B cell (primary cell): Measurements from ENCODE around the gene FGFR2. TPM values are rescaled to one million over a fixed set of nuclear protein-coding genes. Genes with fewer than 3 reads are reported as not detected.

ENCODE experiments used
- ATAC-seq: fragments of 200-7000 bp; cut with Tn5 transposase; one replicate; pipeline ENCODE4 v1.10.0; 2021; ENCODE audit warnings: low read depth, mild to moderate bottlenecking, moderate number of reproducible peaks, moderate library complexity
- CTCF ChIA-PET: fragments of 350-600 bp; sonication (Branson Sonifier 250); formaldehyde crosslinking; loops from one replicate; lab custom pipeline; 2021; ENCODE audit warnings: antibody characterized with exemption, inconsistent platforms; lab: Charles Lee
- POLR2A ChIA-PET: fragments of 350-600 bp; sonication (Branson Sonifier 250); formaldehyde crosslinking; loops from one replicate; lab custom pipeline; 2021; ENCODE audit warnings: antibody characterized with exemption; lab: Charles Lee
- DNase-seq: peaks from one replicate; pipeline ENCODE4 v3.0.0; 2013
- H2AFZ ChIP-seq: 2 replicates; pipeline ENCODE4 v1.6.1; 2012; ENCODE audit warnings: mild to moderate bottlenecking, low read depth, low read length; ENCODE audit not compliant: insufficient read depth, poor library complexity, severe bottlenecking
- H3K27ac ChIP-seq, 2 donors: 1 replicate in 1 of 2; 2 replicates in 1 of 2; pipeline ENCODE4 v1.5.1; 2012 to 2013; ENCODE audit warnings: low read length in 2 of 2, mild to moderate bottlenecking in 2 of 2, moderate library complexity in 1 of 2
- H3K27me3 ChIP-seq, 4 experiments: fragments of 200-600 bp in 1 of 4; sonication (generic) in 1 of 4; replicated peaks in 1 of 4; 1 replicate in 2 of 4; 2 replicates in 2 of 4; pipeline versions ENCODE4 v1.6.1 to v1.7.0; 2013 to 2016; ENCODE audit warnings: low read length in 3 of 4, mild to moderate bottlenecking in 2 of 4, mixed read lengths in 1 of 4, moderate library complexity in 1 of 4; ENCODE audit not compliant: insufficient read depth in 4 of 4, control insufficient read depth in 3 of 4; ENCODE audit errors: control extremely low read depth in 1 of 4
- H3K36me3 ChIP-seq, 2 experiments: replicated peaks in 1 of 2; 1 replicate in 1 of 2; 2 replicates in 1 of 2; pipeline versions ENCODE4 v1.6.1 to v1.7.1; 2013; ENCODE audit warnings: low read length in 1 of 2; ENCODE audit not compliant: insufficient read depth in 2 of 2, control insufficient read depth in 1 of 2; ENCODE audit errors: control extremely low read depth in 1 of 2, extremely low read depth in 1 of 2
- H3K4me1 ChIP-seq, 2 donors: fragments of 200-600 bp in 1 of 2; sonication (generic) in 1 of 2; 1 replicate in 1 of 2; 2 replicates in 1 of 2; pipeline versions ENCODE4 v1.5.1 to v1.6.1; 2013 to 2017; ENCODE audit warnings: low read length in 2 of 2; ENCODE audit not compliant: control insufficient read depth in 2 of 2, insufficient read depth in 2 of 2
- H3K4me2 ChIP-seq: replicated peaks from 2 replicates; pipeline ENCODE3; 2012; ENCODE audit warnings: mild to moderate bottlenecking, low read depth, low read length; ENCODE audit not compliant: poor library complexity, severe bottlenecking
- H3K4me3 ChIP-seq, 5 experiments: fragments of 200-600 bp in 1 of 5; sonication (generic) in 1 of 5; 1 replicate in 3 of 5; 2 replicates in 2 of 5; pipeline versions ENCODE4 v1.5.1 to v1.7.0; 2011 to 2016; ENCODE audit warnings: low read length in 4 of 5, mild to moderate bottlenecking in 4 of 5, low read depth in 2 of 5, control low read depth in 1 of 5, moderate library complexity in 1 of 5; ENCODE audit not compliant: insufficient read depth in 1 of 5; ENCODE audit errors: control extremely low read depth in 1 of 5, extremely low read depth in 1 of 5
- H3K79me2 ChIP-seq: fragments of 200-600 bp; sonication (generic); one replicate; pipeline ENCODE4 v1.6.0; 2016; ENCODE audit warnings: low read length; ENCODE audit not compliant: control insufficient read depth, insufficient read depth
- H3K9ac ChIP-seq: fragments of 200-600 bp; sonication (generic); 2 replicates; pipeline ENCODE4 v1.6.1; 2017; ENCODE audit warnings: mild to moderate bottlenecking, low read length, moderate library complexity
- H3K9me3 ChIP-seq, 3 donors: one replicate each; pipeline versions ENCODE4 v1.6.1 to v1.7.1; 2013; ENCODE audit warnings: low read length in 2 of 3; ENCODE audit not compliant: control insufficient read depth in 2 of 3, insufficient read depth in 1 of 3; ENCODE audit errors: control extremely low read depth in 1 of 3
- H4K20me1 ChIP-seq: 2 replicates; pipeline ENCODE4 v1.6.0; 2012; ENCODE audit warnings: mild to moderate bottlenecking, low read length; ENCODE audit not compliant: insufficient read depth, control insufficient read depth, poor library complexity, severe bottlenecking
- H3K27ac Mint-ChIP-seq: one replicate; pipeline ENCODE4 v1.8.0; 2021; ENCODE audit warnings: mixed read lengths
- H3K27me3 Mint-ChIP-seq: one replicate; pipeline ENCODE4 v1.8.0; 2021; ENCODE audit warnings: mixed read lengths
- H3K4me1 Mint-ChIP-seq: one replicate; pipeline ENCODE4 v1.8.0; 2021; ENCODE audit warnings: mixed read lengths
- H3K4me3 Mint-ChIP-seq: one replicate; pipeline ENCODE4 v1.8.0; 2021; ENCODE audit warnings: mixed read lengths
- H3K9me3 Mint-ChIP-seq: one replicate; pipeline ENCODE4 v1.8.0; 2022; ENCODE audit warnings: mixed read lengths; ENCODE audit not compliant: insufficient read depth
- CTCF ChIP-seq: fragments of 200-600 bp; IDR thresholded peaks from one replicate; pipeline ENCODE4 v1.8.0; 2022; ENCODE audit warnings: antibody characterized with exemption, mild to moderate bottlenecking
- EZH2 ChIP-seq: IDR thresholded peaks from 2 replicates; pipeline ENCODE4 v1.6.1; 2012; ENCODE audit warnings: borderline replicate concordance, low read depth, mild to moderate bottlenecking, moderate library complexity, low read length; ENCODE audit not compliant: insufficient read depth, poor library complexity, severe bottlenecking
- WGBS: methylation state at CpG from one replicate; pipeline ENCODE4 v1.1.5; 2013; ENCODE audit warnings: missing lambda C conversion rate; ENCODE audit not compliant: insufficient coverage; 5-methylcytosine and 5-hydroxymethylcytosine counted together
- intact Hi-C: fragments of 100-400 bp; cut with micrococcal nuclease; formaldehyde crosslinking; loops from one replicate; pipeline ENCODE4 v1.10.0; 2022
- polyA plus RNA-seq: library from polyadenylated mRNA; depleted of rRNA; stranded (reverse); fragments of >200 nt; gene quantifications from 2 replicates; pipeline ENCODE4 v1.2.3, GENCODE V29; 2012
- total RNA-seq, 2 donors: library from RNA; stranded (reverse); fragments of 120-200 nt in 1 of 2; gene quantifications; 1 replicate in 1 of 2; 2 replicates in 1 of 2; pipeline versions ENCODE4 v1.2.3 to v1.2.4, GENCODE V29; 2013 to 2022

FGFR2 gene
- total and polyA plus RNA-seq, 2 donors (not counting 1 experiment from before 2014, with no cell fraction given): not detected

GRCh38 chr10:121433965-121434364 is 164.3 kb downstream of the FGFR2 start:
- no peak for TF ChIP-seq EZH2
- WGBS: 93% methylated on average over 4 of the region's 7 CpGs
- intact Hi-C loops: no loop called here
- no peaks in the 10 kb centered on the region for H3K36me3 ChIP-seq
- no peak overlapping the region for H3K4me3 ChIP-seq
- no peaks in the 10 kb centered on the region for H3K79me2 ChIP-seq
- H3K27ac ChIP-seq: no peak overlapping the region
- peaks cover 2% of the 10 kb centered on the region for H3K9me3 Mint-ChIP-seq
- no peaks in the 10 kb centered on the region for H3K4me1 Mint-ChIP-seq
- no peak overlapping the region for H3K27ac Mint-ChIP-seq
- H3K4me1 ChIP-seq: no peaks in the 10 kb centered on the region
- no peaks in the 10 kb centered on the region for H4K20me1 ChIP-seq
- no peak overlapping the region for H3K9ac ChIP-seq
- ChIA-PET CTCF (no interaction called here), POLR2A (no interaction called here)
- ATAC-seq: no peak
- peaks cover 0 to 10% (median 0%) of the 10 kb centered on the region in 3 donors for H3K9me3 ChIP-seq
- H3K4me2 ChIP-seq: no peak overlapping the region
- no peak for DNase-seq
- no peak overlapping the region for H3K4me3 Mint-ChIP-seq
- peaks cover 5% of the 10 kb centered on the region for H3K27me3 Mint-ChIP-seq
- no peaks in the 10 kb centered on the region for H3K27me3 ChIP-seq
- H2AFZ ChIP-seq: no peak overlapping the region

- H3K27me3 Mint-ChIP-seq: peaks cover 5% of the 10 kb centered on the region
Measured at GRCh38 chr10:121428867-121429266, 169.4 kb downstream of the FGFR2 start.

More at GRCh38 chr10:121428867-121429266, 169.4 kb downstream of the FGFR2 start:
- no peaks in the 10 kb centered on the region for H3K27me3 ChIP-seq
- no CpG with 5 or more reads among the region's 1 CpG for WGBS
- intact Hi-C loops: no loop called here
- Mint-ChIP-seq H3K4me1 (no peaks in the 10 kb centered on the region), H3K27ac (no peak overlapping the region), H3K9me3 (peaks cover 2% of the 10 kb centered on the region), H3K4me3 (no peak overlapping the region)
- H2AFZ ChIP-seq: no peak overlapping the region
- H3K79me2 ChIP-seq: no peaks in the 10 kb centered on the region
- TF ChIP-seq EZH2 (no peak), CTCF (no peak)
- no peak overlapping the region for H3K9ac ChIP-seq
- ChIA-PET CTCF (no interaction called here), POLR2A (no interaction called here)
- H3K4me2 ChIP-seq: no peak overlapping the region
- no peaks in the 10 kb centered on the region for H4K20me1 ChIP-seq
- H3K4me3 ChIP-seq: no peak overlapping the region
- no peaks in the 10 kb centered on the region for H3K36me3 ChIP-seq
- H3K27ac ChIP-seq: no peak overlapping the region
- DNase-seq: no peak
- no peaks in the 10 kb centered on the region for H3K4me1 ChIP-seq
- no peak for ATAC-seq
- peaks cover 0 to 3% (median 0%) of the 10 kb centered on the region in 3 donors for H3K9me3 ChIP-seq
